Natural killer cell (primary cell): ENCODE data around the gene TAF3. TPM values are rescaled to one million over a fixed set of nuclear protein-coding genes. Genes with fewer than 3 reads are reported as not detected.

Experiments
- ATAC-seq, 3 donors: fragments of 150-1000 bp in 2 of 3; fragments of 200-7000 bp in 1 of 3; cut with Tn5 transposase; 1 replicate in 1 of 3; 2 replicates in 2 of 3; pipeline ENCODE4 v1.10.0; 2021; ENCODE audit warnings: mild to moderate bottlenecking in 2 of 3, moderate library complexity in 2 of 3
- DNase-seq, 2 donors: peaks; one replicate each; pipeline versions ENCODE4 v3.0.0 to v3.0.0-alpha.2; 2013 to 2021; ENCODE audit warnings: mixed read lengths in 1 of 2
- H3K27ac ChIP-seq: one replicate; pipeline ENCODE4 v1.5.1; 2013; ENCODE audit warnings: mild to moderate bottlenecking, low read length
- H3K27me3 ChIP-seq: one replicate; pipeline ENCODE4 v1.6.1; 2013; ENCODE audit warnings: low read length; ENCODE audit not compliant: control insufficient read depth, insufficient read depth
- H3K36me3 ChIP-seq: one replicate; pipeline ENCODE4 v1.6.1; 2013; ENCODE audit warnings: low read length; ENCODE audit not compliant: control insufficient read depth, insufficient read depth
- H3K4me1 ChIP-seq: one replicate; pipeline ENCODE4 v1.6.1; 2013; ENCODE audit warnings: low read length; ENCODE audit not compliant: control insufficient read depth, insufficient read depth
- H3K4me3 ChIP-seq: one replicate; pipeline ENCODE4 v1.5.1; 2013; ENCODE audit warnings: low read length
- H3K9me3 ChIP-seq: one replicate; pipeline ENCODE4 v1.6.1; 2013; ENCODE audit warnings: low read length; ENCODE audit not compliant: control insufficient read depth, insufficient read depth
- H3K27ac Mint-ChIP-seq, 2 donors: one replicate each; pipeline ENCODE4 v1.8.0; 2022; ENCODE audit warnings: mild to moderate bottlenecking in 2 of 2, mixed read lengths in 2 of 2, moderate library complexity in 1 of 2
- H3K27me3 Mint-ChIP-seq, 2 donors: one replicate each; pipeline ENCODE4 v1.8.0; 2022; ENCODE audit warnings: low read depth in 2 of 2, mixed read lengths in 2 of 2
- H3K36me3 Mint-ChIP-seq: one replicate; pipeline ENCODE4 v1.8.0; 2022; ENCODE audit warnings: mixed read lengths
- H3K4me1 Mint-ChIP-seq, 2 donors: one replicate each; pipeline ENCODE4 v1.8.0; 2022; ENCODE audit warnings: mixed read lengths in 2 of 2
- H3K4me3 Mint-ChIP-seq: one replicate; pipeline ENCODE4 v1.8.0; 2022; ENCODE audit warnings: mild to moderate bottlenecking, moderate library complexity, mixed read lengths
- H3K9me3 Mint-ChIP-seq, 2 donors: one replicate each; pipeline ENCODE4 v1.8.0; 2022; ENCODE audit warnings: mixed read lengths in 2 of 2
- WGBS: methylation state at CpG from one replicate; pipeline ENCODE4 v1.1.7; 2013; ENCODE audit warnings: missing lambda C conversion rate; ENCODE audit not compliant: insufficient coverage; 5-methylcytosine and 5-hydroxymethylcytosine counted together
- intact Hi-C: fragments of 100-400 bp; cut with micrococcal nuclease; formaldehyde crosslinking; loops from one replicate; pipeline ENCODE4 v1.14.2; 2022
- total RNA-seq, 4 donors: library from RNA; stranded (reverse); fragments of 120-200 nt in 1 of 4; gene quantifications; one replicate each; pipeline versions ENCODE4 v1.2.3 to v1.2.4, GENCODE V29; 2013 to 2022
- TF ChIP-seq, protein P1 (sequence below): fragments of 200-600 bp; IDR thresholded peaks from one replicate; pipeline ENCODE4 v1.8.0; 2022; ENCODE audit warnings: antibody characterized with exemption

TAF3 gene
- total RNA-seq, 3 donors from 2014 or later (not counting 1 experiment from before 2014, with no cell fraction given): 14.5 to 17.0 (median 15.6) TPM

DNA sequence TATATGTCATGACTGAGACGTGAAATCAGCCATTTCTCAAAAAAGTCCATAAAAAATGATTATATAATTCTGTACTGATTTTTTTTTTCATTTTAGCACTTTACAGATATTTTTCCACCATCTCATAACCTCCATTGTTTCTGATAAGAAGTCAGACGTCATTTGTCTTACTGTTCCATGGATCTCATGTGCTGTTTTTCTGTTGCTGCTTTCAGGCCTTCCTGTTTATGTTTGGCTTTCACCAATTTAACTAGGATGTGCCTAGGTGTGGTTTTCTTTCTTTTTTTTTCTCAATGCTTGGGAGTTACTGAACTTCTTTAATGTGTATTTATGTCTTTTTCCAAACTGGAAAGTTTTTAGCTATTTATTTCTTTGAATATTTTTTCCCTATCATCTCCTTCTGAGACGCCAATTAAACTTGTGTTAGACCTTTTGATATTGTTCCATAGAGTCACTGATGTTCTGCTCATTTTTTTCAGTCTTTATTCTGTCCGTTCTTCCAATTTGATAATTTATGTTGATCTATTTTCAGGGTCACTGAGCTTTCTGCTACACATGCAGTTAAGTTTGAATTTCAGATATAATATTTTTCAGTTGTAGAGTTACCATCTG lies 43.3 kb downstream of the TAF3 start:
- DNase-seq: no peak
- ATAC-seq: no peak
- Mint-ChIP-seq H3K4me3 (no peak overlapping the region), H3K27ac (no peak overlapping the region), H3K9me3 (peaks cover 3 to 8% of the 10 kb centered on the region in 2 donors), H3K4me1 (peaks cover 37 to 40% of the 10 kb centered on the region in 2 donors), H3K36me3 (peaks cover 18% of the 10 kb centered on the region), H3K27me3 (no peaks in the 10 kb centered on the region)
- Histone ChIP-seq H3K4me3 (no peak overlapping the region), H3K4me1 (no peaks in the 10 kb centered on the region), H3K9me3 (no peaks in the 10 kb centered on the region), H3K27ac (no peak overlapping the region), H3K27me3 (no peaks in the 10 kb centered on the region), H3K36me3 (no peaks in the 10 kb centered on the region)
- WGBS: 89% methylated on average over 1 of the region's 4 CpGs
- TF ChIP-seq, protein P1, sequence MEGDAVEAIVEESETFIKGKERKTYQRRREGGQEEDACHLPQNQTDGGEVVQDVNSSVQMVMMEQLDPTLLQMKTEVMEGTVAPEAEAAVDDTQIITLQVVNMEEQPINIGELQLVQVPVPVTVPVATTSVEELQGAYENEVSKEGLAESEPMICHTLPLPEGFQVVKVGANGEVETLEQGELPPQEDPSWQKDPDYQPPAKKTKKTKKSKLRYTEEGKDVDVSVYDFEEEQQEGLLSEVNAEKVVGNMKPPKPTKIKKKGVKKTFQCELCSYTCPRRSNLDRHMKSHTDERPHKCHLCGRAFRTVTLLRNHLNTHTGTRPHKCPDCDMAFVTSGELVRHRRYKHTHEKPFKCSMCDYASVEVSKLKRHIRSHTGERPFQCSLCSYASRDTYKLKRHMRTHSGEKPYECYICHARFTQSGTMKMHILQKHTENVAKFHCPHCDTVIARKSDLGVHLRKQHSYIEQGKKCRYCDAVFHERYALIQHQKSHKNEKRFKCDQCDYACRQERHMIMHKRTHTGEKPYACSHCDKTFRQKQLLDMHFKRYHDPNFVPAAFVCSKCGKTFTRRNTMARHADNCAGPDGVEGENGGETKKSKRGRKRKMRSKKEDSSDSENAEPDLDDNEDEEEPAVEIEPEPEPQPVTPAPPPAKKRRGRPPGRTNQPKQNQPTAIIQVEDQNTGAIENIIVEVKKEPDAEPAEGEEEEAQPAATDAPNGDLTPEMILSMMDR: no peak
- intact Hi-C loops: no loop called here

GRCh38 chr10:7862121-7862514 lies 43.8 kb downstream of the TAF3 start:
- no peak overlapping the region for H3K27ac ChIP-seq
- ATAC-seq: no peak
- intact Hi-C loops: no loop called here
- H3K9me3 ChIP-seq: no peaks in the 10 kb centered on the region
- H3K4me1 ChIP-seq: no peaks in the 10 kb centered on the region
- Mint-ChIP-seq H3K36me3 (peaks cover 18% of the 10 kb centered on the region), H3K27ac (no peak overlapping the region), H3K4me1 (peaks cover 34 to 36% of the 10 kb centered on the region in 2 donors), H3K4me3 (no peak overlapping the region), H3K9me3 (peaks cover 3 to 8% of the 10 kb centered on the region in 2 donors), H3K27me3 (no peaks in the 10 kb centered on the region)
- H3K36me3 ChIP-seq: no peaks in the 10 kb centered on the region
- TF ChIP-seq, protein P1: no peak
- DNase-seq: no peak
- H3K27me3 ChIP-seq: no peaks in the 10 kb centered on the region
- H3K4me3 ChIP-seq: no peak overlapping the region

DNA sequence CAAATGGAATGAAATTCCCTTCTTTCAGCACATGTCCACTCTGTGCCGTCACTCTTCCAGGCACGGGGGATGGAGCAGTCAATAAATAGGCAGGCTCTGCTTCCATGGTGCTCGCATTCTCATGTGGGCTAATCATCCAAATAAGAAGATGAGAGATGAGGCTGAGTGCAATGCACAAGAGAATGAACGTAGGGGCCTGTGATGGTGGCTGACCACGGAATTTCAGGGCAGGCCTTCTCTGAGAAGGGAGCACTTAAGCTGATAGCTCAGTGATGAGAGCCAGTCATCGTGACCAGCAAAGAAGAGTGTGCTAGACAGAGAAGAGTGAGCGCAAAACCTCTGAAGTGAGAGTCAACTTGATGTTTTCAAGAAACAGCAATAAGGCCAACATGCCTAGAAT lies 47.9 kb downstream of the TAF3 start:
- H3K27ac ChIP-seq: no peak overlapping the region
- WGBS: 93% methylated on average over 7 of the region's 7 CpGs
- H3K36me3 Mint-ChIP-seq: peaks cover 18% of the 10 kb centered on the region
- H3K9me3 Mint-ChIP-seq: peaks cover 3 to 8% of the 10 kb centered on the region in 2 donors
- no peak for ATAC-seq
- H3K4me3 ChIP-seq: no peak overlapping the region
- TF ChIP-seq, protein P1: no peak
- H3K9me3 ChIP-seq: no peaks in the 10 kb centered on the region
- no peak overlapping the region for H3K27ac Mint-ChIP-seq
- H3K27me3 ChIP-seq: no peaks in the 10 kb centered on the region
- H3K4me1 ChIP-seq: no peaks in the 10 kb centered on the region
- intact Hi-C loops: no loop called here
- no peak for DNase-seq
- H3K4me1 Mint-ChIP-seq: peaks cover 21 to 25% of the 10 kb centered on the region in 2 donors
- no peaks in the 10 kb centered on the region for H3K27me3 Mint-ChIP-seq
- H3K36me3 ChIP-seq: no peaks in the 10 kb centered on the region
- H3K4me3 Mint-ChIP-seq: no peak overlapping the region

DNA sequence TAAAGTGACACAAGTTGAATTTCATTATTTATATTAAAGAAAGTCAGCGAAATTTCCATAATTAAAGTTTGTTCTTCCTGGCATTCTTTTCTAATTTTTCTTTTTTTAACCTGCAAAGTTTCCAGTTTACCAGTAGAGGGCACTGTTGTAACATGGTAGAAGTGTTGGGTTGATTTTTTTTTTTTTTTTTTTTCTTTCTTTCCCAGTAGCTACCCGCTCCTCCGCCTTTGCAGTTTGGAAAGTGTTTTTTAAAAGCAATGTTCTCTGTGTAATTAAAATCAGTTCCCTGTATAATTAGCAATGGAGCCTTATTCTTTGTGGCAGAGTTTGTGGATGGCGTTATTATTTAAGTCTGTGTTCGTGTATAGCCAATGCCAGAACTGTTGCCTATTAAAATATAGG lies 53.7 kb downstream of the TAF3 start:
- WGBS: 7% methylated on average over 3 of the region's 5 CpGs
- peaks cover 13% of the 10 kb centered on the region in 2 donors for H3K4me1 Mint-ChIP-seq
- Histone ChIP-seq H3K27ac (no peak overlapping the region), H3K27me3 (no peaks in the 10 kb centered on the region), H3K4me1 (no peaks in the 10 kb centered on the region), H3K9me3 (no peaks in the 10 kb centered on the region), H3K4me3 (no peak overlapping the region), H3K36me3 (no peaks in the 10 kb centered on the region)
- no peaks in the 10 kb centered on the region for H3K9me3 Mint-ChIP-seq
- no peaks in the 10 kb centered on the region for H3K36me3 Mint-ChIP-seq
- H3K27ac Mint-ChIP-seq: peak overlapping the region in 1 of 2 donors; percentile 34
- no peaks in the 10 kb centered on the region for H3K27me3 Mint-ChIP-seq
- peak in 1 of 2 donors; percentile 60 for DNase-seq
- peak in 2 of 3 donors; percentile 40 to 50 for ATAC-seq
- TF ChIP-seq, protein P1: peak; percentile 94
- peak overlapping the region; percentile 73 for H3K4me3 Mint-ChIP-seq
- intact Hi-C loops: loop anchor here (1.0 to 10.0 kb wide), 2 partner anchors 623 to 1337 kb away; no protein-coding TSS in a partner anchor
